Epithelial cell of esophagus (primary cell): Measurements from ENCODE around the gene RIT2.
A peak's percentile ranks its signal among the peaks of the same experiment; 100 is the strongest.

Source experiments
- DNase-seq: peaks from one replicate; pipeline ENCODE4 v3.0.0; 2010; ENCODE audit warnings: low read depth
- H3K4me3 ChIP-seq: 2 replicates; pipeline ENCODE4 v1.5.1; 2011; ENCODE audit warnings: mild to moderate bottlenecking, low read length, control low read depth
- CTCF ChIP-seq: IDR thresholded peaks from 2 replicates; pipeline ENCODE4 v1.5.1; 2011; ENCODE audit warnings: low read depth, mild to moderate bottlenecking, low read length, control low read depth, inconsistent platforms; ENCODE audit not compliant: insufficient read depth; ENCODE audit errors: missing control alignments

RIT2 gene

GRCh38 chr18:42719221-42719620 lies 396.3 kb downstream of the RIT2 start:
- peak; percentile 1 for DNase-seq
- no peak overlapping the region for H3K4me3 ChIP-seq
- TF ChIP-seq CTCF, result no peak

DNA sequence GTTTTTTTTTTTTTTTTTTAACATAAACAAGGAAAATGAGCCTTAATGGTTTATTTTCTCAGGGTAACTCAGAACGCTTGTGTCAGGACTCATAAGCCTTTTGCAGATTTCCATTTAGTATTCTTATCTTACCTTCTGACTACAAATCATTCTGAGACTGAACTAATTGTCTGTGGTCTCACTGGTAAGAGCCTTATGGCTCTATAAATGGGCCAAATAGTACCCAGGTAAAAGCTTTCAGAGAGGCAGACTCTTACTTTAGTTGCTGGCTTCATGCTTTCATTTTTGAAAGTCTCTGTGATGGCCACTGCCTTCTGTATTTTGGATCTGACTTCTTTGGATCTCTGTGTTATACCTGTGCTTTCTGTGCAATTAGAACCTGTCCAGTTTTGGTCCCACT lies 403.4 kb downstream of the RIT2 start:
- no peak for TF ChIP-seq CTCF
- DNase-seq, result no peak
- H3K4me3 ChIP-seq, result no peak overlapping the region

DNA sequence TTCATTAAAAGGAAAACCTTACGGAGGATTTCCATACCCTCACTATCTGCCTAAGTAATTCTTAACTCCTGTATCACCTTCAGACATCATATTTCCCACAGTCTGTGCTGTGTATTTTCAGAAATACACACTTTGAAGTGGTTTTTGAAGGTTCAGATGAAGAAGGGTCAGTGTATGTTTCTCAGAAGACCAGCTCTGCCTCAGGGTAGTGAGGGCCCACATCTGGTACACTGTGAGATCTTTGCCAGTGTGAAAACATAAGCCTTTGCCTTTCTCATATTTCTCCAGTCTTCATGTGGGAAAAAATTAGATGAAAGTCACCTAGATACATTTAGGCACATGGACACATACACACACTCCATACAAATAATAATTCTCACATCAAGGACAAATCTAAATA lies 408.4 kb downstream of the RIT2 start:
- no peak for TF ChIP-seq CTCF
- DNase-seq, result no peak
- no peak overlapping the region for H3K4me3 ChIP-seq

- no peak for TF ChIP-seq CTCF
- peak; percentile 93 for DNase-seq
- H3K4me3 ChIP-seq, result no peak overlapping the region
These were observed 408.9 kb downstream of the RIT2 start for GRCh38 chr18:42706618-42707017.

DNA sequence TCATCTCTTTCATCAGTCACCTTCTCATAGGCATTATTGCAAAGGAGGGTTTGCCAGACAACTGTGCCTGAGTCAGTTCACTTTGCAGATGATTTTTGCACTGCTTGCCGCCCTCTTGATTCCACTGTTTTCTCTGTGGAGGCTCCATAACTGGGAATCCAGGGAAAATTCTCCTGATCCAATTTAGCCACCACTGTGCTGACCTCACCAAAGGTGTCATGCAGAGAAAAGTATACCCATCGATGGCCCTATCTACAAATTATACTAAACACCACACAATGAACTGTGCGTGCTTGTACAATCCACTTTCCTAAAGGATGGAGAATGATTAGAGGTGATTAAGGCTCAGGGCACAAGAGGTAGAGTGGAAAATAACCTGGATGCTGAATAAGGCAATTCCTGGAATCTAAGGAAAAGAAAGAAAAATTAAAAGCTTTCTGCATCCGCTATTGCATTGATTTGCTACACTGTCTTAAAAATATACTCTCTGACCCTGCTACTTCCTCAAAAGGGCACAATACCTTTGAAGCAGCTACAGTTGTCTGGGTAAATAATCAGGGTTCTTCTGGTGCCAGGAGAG lies 409.4 kb downstream of the RIT2 start:
- DNase-seq, result no peak

More for the DNA sequence above, 409.4 kb downstream of the RIT2 start:
- no peak for TF ChIP-seq CTCF
- no peak overlapping the region for H3K4me3 ChIP-seq
